Kasumi-1 (cell line): ENCODE data around the gene LSM12.
"Not testable (repeated sequence)": the region's sequence is repeated elsewhere in the genome, so short reads cannot be mapped to it uniquely, and the experiment has no call there.

Source experiments
- DNase-seq, 2 experiments: peaks; one replicate each; lab custom pipeline; 2025; lab: John Stamatoyannopoulos, UW

LSM12 gene

GRCh38 chr17:44044071-44044470 lies 22.4 kb downstream of the LSM12 start:
- no peak for DNase-seq

- DNase-seq = no peak
These were observed 23.2 kb downstream of the LSM12 start for GRCh38 chr17:44043272-44043696.

GRCh38 chr17:44039829-44040635 lies 26.4 kb downstream of the LSM12 start:
- DNase-seq = no peak

GRCh38 chr17:44038604-44039011 lies 27.9 kb downstream of the LSM12 start:
- DNase-seq = no peak

GRCh38 chr17:44037471-44037870 lies 29.0 kb downstream of the LSM12 start:
- no peak for DNase-seq

- DNase-seq = not testable (repeated sequence)
These were observed 31.8 kb downstream of the LSM12 start for GRCh38 chr17:44034688-44035087.

GRCh38 chr17:44033861-44034408 lies 32.5 kb downstream of the LSM12 start:
- no peak for DNase-seq

- no peak for DNase-seq
These were observed 36.0 kb downstream of the LSM12 start for GRCh38 chr17:44030482-44030881.

GRCh38 chr17:44029736-44030135 lies 36.7 kb downstream of the LSM12 start:
- no peak for DNase-seq

- DNase-seq = no peak
These were observed 41.6 kb downstream of the LSM12 start for GRCh38 chr17:44024853-44025252.

GRCh38 chr17:44024271-44024663 lies 42.2 kb downstream of the LSM12 start:
- no peak for DNase-seq

GRCh38 chr17:44023545-44024270 lies 42.8 kb downstream of the LSM12 start:
- DNase-seq = no peak

- no peak for DNase-seq
These were observed 44.2 kb downstream of the LSM12 start for GRCh38 chr17:44022246-44022645.

- DNase-seq = not testable (repeated sequence)
These were observed 45.2 kb downstream of the LSM12 start for GRCh38 chr17:44021227-44021626.

GRCh38 chr17:44014437-44015172 lies 51.9 kb downstream of the LSM12 start, which contains the start of gene TMEM101:
Gene TMEM101, minus strand, starts transcription at chr17:44014963. Its CDS starts 11 bp downstream, at chr17:44014952.
- DNase-seq = peak; percentile 90 to 94

GRCh38 chr17:44014133-44014436 lies 52.4 kb downstream of the LSM12 start:
- no peak for DNase-seq

GRCh38 chr17:44012874-44013273 lies 53.6 kb downstream of the LSM12 start:
- no peak for DNase-seq

GRCh38 chr17:44012391-44012790 lies 54.1 kb downstream of the LSM12 start:
- no peak for DNase-seq

GRCh38 chr17:44011876-44012275 lies 54.6 kb downstream of the LSM12 start:
- no peak for DNase-seq

GRCh38 chr17:44010966-44011647 lies 55.4 kb downstream of the LSM12 start:
- DNase-seq = no peak

GRCh38 chr17:44008205-44008909 lies 58.1 kb downstream of the LSM12 start:
- no peak for DNase-seq
